HCT116 (cell line): Measurements from ENCODE around the gene DIDO1. TPM values are rescaled to one million over a fixed set of nuclear protein-coding genes. Genes with fewer than 3 reads are reported as not detected.

Experiments used
- ATAC-seq: fragments of 200-7000 bp; cut with Tn5 transposase; 2 replicates; pipeline ENCODE4 v1.9.1; 2020; ENCODE audit warnings: mild to moderate bottlenecking, moderate library complexity
- BruUV-seq: library from RNA; stranded (reverse); fragments of 400-500 nt; replicated peaks from 2 replicates; lab custom pipeline; 2021; lab: Mats Ljungman, UMichigan
- CTCF ChIA-PET: fragments of 300-600 bp; sonication (Branson Sonifier 250); formaldehyde crosslinking; loops from one replicate; lab custom pipeline; 2021; ENCODE audit warnings: antibody characterized with exemption; lab: Charles Lee
- POLR2A ChIA-PET: fragments of 300-600, 350-600 bp; sonication (Branson Sonifier 250); formaldehyde crosslinking; loops from one replicate; lab custom pipeline; 2021; ENCODE audit warnings: antibody characterized with exemption; lab: Charles Lee
- RAD21 ChIA-PET, 2 experiments: fragments of 300-600 bp; sonication (Branson Sonifier 250); formaldehyde crosslinking; loops; one replicate each; lab custom pipeline; 2023; ENCODE audit warnings: low total read pairs in 2 of 2; ENCODE audit not compliant: uncharacterized antibody in 2 of 2, unreplicated experiment in 2 of 2, low non-redundant PET in 1 of 2; lab: Charles Lee
- DNase-seq: peaks from one replicate; pipeline ENCODE4 v3.0.0-alpha.2; 2010; ENCODE audit warnings: low read depth, low spot score
- H2AFZ ChIP-seq: fragments of 200-600 bp; shearing (Covaris generic), sonication (generic); 2 replicates; pipeline ENCODE4 v1.6.1; 2017; ENCODE audit warnings: low read depth, mixed run types, mixed read lengths, antibody characterized with exemption, low read length; ENCODE audit not compliant: poor library complexity, severe bottlenecking
- H3K27ac ChIP-seq: 2 replicates; pipeline ENCODE4 v1.5.1; 2012; ENCODE audit warnings: low read depth, low read length
- H3K27me3 ChIP-seq: fragments of 200-600 bp; sonication (generic); 2 replicates; pipeline ENCODE4 v1.6.1; 2016; ENCODE audit warnings: mixed run types, low read length, mixed read lengths; ENCODE audit not compliant: insufficient read depth
- H3K36me3 ChIP-seq, 2 experiments: fragments of 200-500 bp in 1 of 2; fragments of 200-600 bp in 1 of 2; sonication (Bioruptor generic) in 1 of 2; sonication (generic) in 1 of 2; 2 replicates each; pipeline versions ENCODE4 v1.5.1 to v1.6.1; 2014 to 2016; ENCODE audit warnings: low read length in 2 of 2, inconsistent platforms in 1 of 2, mixed read lengths in 1 of 2, mixed run types in 1 of 2; ENCODE audit not compliant: insufficient read depth in 2 of 2, control insufficient read depth in 1 of 2
- H3K4me1 ChIP-seq, 2 experiments: fragments of 200-600 bp in 1 of 2; sonication (generic) in 1 of 2; 2 replicates each; pipeline versions ENCODE4 v1.5.1 to v1.6.1; 2012 to 2017; ENCODE audit warnings: low read length in 2 of 2, inconsistent platforms in 1 of 2, mild to moderate bottlenecking in 1 of 2, mixed read lengths in 1 of 2, mixed run types in 1 of 2, moderate library complexity in 1 of 2; ENCODE audit not compliant: insufficient read depth in 2 of 2, control insufficient read depth in 1 of 2
- H3K4me2 ChIP-seq: fragments of 200-600 bp; sonication (generic); 2 replicates; pipeline ENCODE4 v1.6.1; 2017; ENCODE audit warnings: mixed run types, low read length, mixed read lengths
- H3K4me3 ChIP-seq, 2 experiments: fragments of 200-600 bp in 1 of 2; sonication (generic) in 1 of 2; replicated peaks in 1 of 2; 2 replicates each; pipeline ENCODE4 v1.5.1; 2011 to 2016; ENCODE audit warnings: low read length in 2 of 2, control low read depth in 1 of 2, low read depth in 1 of 2, mild to moderate bottlenecking in 1 of 2, mixed read lengths in 1 of 2, mixed run types in 1 of 2
- H3K79me2 ChIP-seq: fragments of 200-600 bp; sonication (generic); 2 replicates; pipeline ENCODE4 v1.6.1; 2017; ENCODE audit warnings: mild to moderate bottlenecking, mixed run types, low read length, moderate library complexity, mixed read lengths; ENCODE audit not compliant: insufficient read depth
- H3K9ac ChIP-seq: fragments of 200-600 bp; sonication (generic); 2 replicates; pipeline ENCODE4 v1.6.1; 2016; ENCODE audit warnings: low read length, mixed read lengths
- H3K9me2 ChIP-seq: fragments of 200-600 bp; sonication (generic), shearing (Covaris generic); 2 replicates; pipeline ENCODE4 v1.6.1; 2017; ENCODE audit warnings: mixed run types, mild to moderate bottlenecking, moderate library complexity; ENCODE audit not compliant: insufficient read depth
- H3K9me3 ChIP-seq, 2 experiments: fragments of 200-500 bp in 1 of 2; fragments of 200-600 bp in 1 of 2; sonication (Bioruptor generic) in 1 of 2; sonication (generic) in 1 of 2; 2 replicates each; pipeline ENCODE4 v1.6.1; 2014 to 2017; ENCODE audit warnings: low read length in 2 of 2, mixed read lengths in 2 of 2, inconsistent platforms in 1 of 2, low read depth in 1 of 2, mild to moderate bottlenecking in 1 of 2, mixed run types in 1 of 2, moderate library complexity in 1 of 2; ENCODE audit not compliant: control insufficient read depth in 1 of 2, insufficient read depth in 1 of 2
- H4K20me1 ChIP-seq: fragments of 200-600 bp; sonication (generic), shearing (Covaris generic); 2 replicates; pipeline ENCODE4 v1.6.1; 2017; ENCODE audit warnings: mixed run types, mild to moderate bottlenecking, moderate library complexity; ENCODE audit not compliant: insufficient read depth
- CBX3 ChIP-seq: IDR thresholded peaks from 2 replicates; pipeline ENCODE4 v1.6.1; 2012; ENCODE audit warnings: low read depth
- CTCF ChIP-seq, 3 experiments: fragments of 200-600 bp in 1 of 3; sonication (generic) in 1 of 3; IDR thresholded peaks in 2 of 3; conservative IDR thresholded peaks in 1 of 3; 2 replicates each; pipeline ENCODE4 v1.5.1; 2012 to 2017; ENCODE audit warnings: low read depth in 2 of 3, low read length in 2 of 3, antibody characterized with exemption in 1 of 3, borderline replicate concordance in 1 of 3, control low read depth in 1 of 3, mild to moderate bottlenecking in 1 of 3, mixed read lengths in 1 of 3, mixed run types in 1 of 3, moderate library complexity in 1 of 3; ENCODE audit not compliant: insufficient read depth in 1 of 3
- EGR1 ChIP-seq: IDR thresholded peaks from 2 replicates; pipeline ENCODE4 v1.6.1; 2012; ENCODE audit warnings: low read depth
- EZH2 ChIP-seq: fragments of 200-600 bp; sonication (generic); IDR thresholded peaks from 2 replicates; pipeline ENCODE4 v1.6.1; 2017; ENCODE audit warnings: antibody characterized with exemption, mixed run types
- EZH2phosphoT487 ChIP-seq: fragments of 200-600 bp; IDR thresholded peaks from 2 replicates; pipeline ENCODE4 v1.6.1; 2018; ENCODE audit warnings: antibody characterized with exemption, borderline replicate concordance
- FOSL1 ChIP-seq: IDR thresholded peaks from 2 replicates; pipeline ENCODE4 v1.6.1; 2012; ENCODE audit warnings: low read depth
- POLR2AphosphoS5 ChIP-seq: IDR thresholded peaks from 2 replicates; pipeline ENCODE4 v1.6.1; 2011; ENCODE audit warnings: mild to moderate bottlenecking, low read depth, low read length, moderate library complexity
- RAD21 ChIP-seq: IDR thresholded peaks from 2 replicates; pipeline ENCODE4 v1.6.1; 2012; ENCODE audit warnings: low read depth, mild to moderate bottlenecking
- REST ChIP-seq: IDR thresholded peaks from 2 replicates; pipeline ENCODE4 v1.6.1; 2012; ENCODE audit warnings: low read depth
- SP1 ChIP-seq: IDR thresholded peaks from 2 replicates; pipeline ENCODE4 v1.6.1; 2012; ENCODE audit warnings: low read depth
- TCF7L2 ChIP-seq: IDR thresholded peaks from 2 replicates; pipeline ENCODE4 v1.7.0; 2011; ENCODE audit warnings: borderline replicate concordance, inconsistent platforms; ENCODE audit not compliant: insufficient read depth, insufficient read length; ENCODE audit errors: extremely low read depth
- YY1 ChIP-seq: IDR thresholded peaks from 2 replicates; pipeline ENCODE4 v1.6.1; 2011; ENCODE audit warnings: low read length, low read depth, moderate library complexity, mild to moderate bottlenecking; ENCODE audit not compliant: insufficient replicate concordance; ENCODE audit errors: extremely low read depth
- intact Hi-C: fragments of 100-400 bp; cut with micrococcal nuclease; formaldehyde crosslinking; loops from 2 replicates; pipeline ENCODE4 v1.10.0; 2022
- total RNA-seq: library from RNA; stranded (reverse); gene quantifications from one replicate; pipeline ENCODE4 v1.2.1, GENCODE V29; 2021; ENCODE audit not compliant: unreplicated experiment

The DIDO1 gene
- total RNA-seq, 1 experiment from 2014 or later = 41.4 TPM

GRCh38 chr20:62949962-62950361 lies 23.7 kb upstream of the DIDO1 start:
- no TSS peak for BruUV-seq
- POLR2A ChIA-PET = no interaction called here
- no peak for ATAC-seq
- Histone ChIP-seq H3K36me3 (peaks cover 23 to 46% of the 10 kb centered on the region in 2 experiments; a peak in 3 of 4 replicates), H3K9ac (no peak overlapping the region), H3K4me1 (peaks cover 9 to 24% of the 10 kb centered on the region in 2 experiments), H3K9me2 (no peaks in the 10 kb centered on the region), H3K4me2 (no peak overlapping the region), H3K27ac (no peak overlapping the region), H4K20me1 (no peaks in the 10 kb centered on the region), H3K27me3 (no peaks in the 10 kb centered on the region), H3K4me3 (no peak overlapping the region), H3K79me2 (peaks cover 25% of the 10 kb centered on the region), H2AFZ (no peak overlapping the region), H3K9me3 (peaks cover 0 to 6% of the 10 kb centered on the region in 2 experiments; a peak in 1 of 4 replicates)
- intact Hi-C loops = no loop called here
- CTCF ChIA-PET = no interaction called here
- no peak for TF ChIP-seq EZH2
- no peak for TF ChIP-seq YY1
- no peak for TF ChIP-seq EZH2phosphoT487
- TF ChIP-seq RAD21 = no peak
- no peak for TF ChIP-seq TCF7L2
- no peak for TF ChIP-seq SP1
- no peak for TF ChIP-seq CBX3
- TF ChIP-seq EGR1 = no peak
- TF ChIP-seq REST = no peak
- no peak for TF ChIP-seq CTCF (IDR thresholded peaks at IDR 0.05 in 2 of 3, conservative IDR thresholded peaks at IDR 0.05 in 1 of 3; ENCODE audit: borderline replicate concordance in 1 of 3, insufficient read depth in 1 of 3, low read depth in 2 of 3, low read length in 2 of 3)
- TF ChIP-seq POLR2AphosphoS5 = no peak
- no peak for TF ChIP-seq FOSL1
- DNase-seq = no peak
- RAD21 ChIA-PET = no interaction called here
